RPMI8226 (cell line): ENCODE results near the gene MEIS1.

Experiments used
- DNase-seq: peaks from one replicate; pipeline ENCODE4 v3.0.0-alpha.2; 2015

The MEIS1 gene

DNA sequence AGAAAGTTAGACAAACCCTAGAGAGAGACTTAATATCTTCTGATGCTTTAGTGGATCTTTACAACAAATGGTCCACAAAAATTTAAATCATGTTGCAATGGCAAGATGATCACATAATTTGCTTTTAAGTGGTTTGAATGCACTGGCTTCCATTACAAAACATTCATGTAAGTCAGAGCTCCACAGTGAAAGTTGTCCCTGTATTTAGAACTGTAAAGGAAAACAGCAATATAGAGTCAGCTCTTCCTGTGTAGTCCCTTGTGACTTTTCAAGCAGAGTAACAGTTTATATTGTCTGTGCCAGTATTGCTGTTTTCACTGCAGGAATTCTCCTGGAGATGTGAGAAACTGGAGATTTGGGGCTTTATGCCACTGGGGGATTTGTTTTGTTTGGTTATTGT lies 77.7 kb downstream of the MEIS1 start:
- no peak for DNase-seq

DNA sequence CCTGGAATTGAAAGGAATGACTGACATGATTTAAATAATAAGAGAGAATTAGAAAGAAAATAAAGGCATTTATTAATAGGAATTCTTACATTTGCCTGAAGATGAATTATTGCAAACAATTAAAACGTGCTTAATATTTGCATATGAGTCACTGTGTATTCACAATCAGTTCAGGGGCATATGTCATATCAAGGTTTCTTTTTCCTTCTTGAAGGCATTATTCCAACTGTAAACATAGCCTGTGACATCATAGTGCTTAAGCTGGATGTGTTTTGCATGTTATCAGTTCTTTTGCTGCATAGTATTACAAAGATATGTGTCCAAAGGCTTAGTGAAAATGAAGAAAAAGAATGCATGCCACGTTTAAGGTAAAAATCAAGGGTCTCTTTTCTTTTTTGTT lies 80.8 kb downstream of the MEIS1 start:
- no peak for DNase-seq

DNA sequence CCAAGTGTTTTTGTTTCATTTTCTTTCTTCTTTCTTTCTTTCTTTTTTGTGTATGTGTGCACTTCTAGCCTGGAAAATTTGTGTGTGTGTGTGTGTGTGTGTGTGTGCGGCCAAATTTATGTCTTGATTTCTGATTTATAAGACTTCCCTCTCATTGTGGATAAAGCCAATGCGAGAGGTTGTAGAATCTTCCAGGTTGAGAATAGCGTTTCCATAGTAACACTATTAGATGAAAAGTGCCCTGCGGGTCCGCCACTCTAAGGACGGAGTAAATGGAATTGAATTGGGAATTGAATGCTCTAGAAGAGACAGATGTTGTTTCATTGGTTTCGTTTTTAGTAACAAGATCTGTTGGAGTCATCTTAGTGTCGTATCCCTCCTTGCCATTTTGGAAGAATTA lies 81.6 kb downstream of the MEIS1 start:
- DNase-seq = no peak

DNA sequence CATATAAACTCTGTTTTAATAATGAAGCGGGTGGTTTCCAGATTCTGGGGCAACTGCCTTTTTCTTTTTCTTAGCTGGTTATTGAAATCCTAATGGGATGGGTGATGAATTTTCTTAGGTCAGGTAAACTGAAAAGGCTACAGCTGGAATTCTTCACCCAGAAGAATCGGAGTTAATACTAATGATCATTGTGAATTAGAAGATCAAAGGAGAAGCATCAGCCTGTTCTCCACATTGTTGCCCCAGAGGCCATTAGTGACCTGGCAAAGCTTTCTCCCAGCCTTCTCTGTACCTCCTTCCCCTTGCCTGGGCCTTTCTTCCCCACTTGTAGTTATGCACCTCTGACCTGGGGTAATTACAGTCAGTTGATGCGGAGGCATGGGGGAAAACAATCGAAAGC lies 82.8 kb downstream of the MEIS1 start:
- DNase-seq = no peak

DNA sequence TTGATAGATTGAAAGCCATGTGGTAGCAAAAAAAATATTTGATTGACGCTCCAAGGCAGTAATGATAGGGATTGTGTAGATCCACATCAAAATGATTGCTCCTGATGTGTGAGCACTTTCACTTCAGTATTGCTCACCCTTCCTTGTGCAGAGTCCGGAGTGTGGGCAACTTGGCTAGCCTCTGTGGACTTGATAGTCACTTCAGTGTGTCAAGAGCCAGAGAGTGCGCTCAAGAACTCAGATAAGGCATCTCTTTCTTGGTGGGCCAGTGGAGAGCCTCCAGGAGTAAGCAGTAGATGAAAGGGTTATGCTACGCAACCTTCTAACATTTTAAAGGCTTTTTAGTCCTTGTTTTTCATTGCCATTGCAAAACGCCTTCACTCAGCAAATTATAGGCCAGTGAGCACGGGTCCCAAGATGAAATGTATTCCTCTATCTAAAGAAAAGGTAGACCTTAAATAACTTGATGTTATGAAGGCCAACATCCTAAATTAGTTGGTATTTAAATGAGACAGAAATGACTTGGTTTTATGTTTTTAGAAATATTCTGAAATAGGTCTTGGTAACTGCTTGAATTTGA lies 84.4 kb downstream of the MEIS1 start:
- DNase-seq = no peak

DNA sequence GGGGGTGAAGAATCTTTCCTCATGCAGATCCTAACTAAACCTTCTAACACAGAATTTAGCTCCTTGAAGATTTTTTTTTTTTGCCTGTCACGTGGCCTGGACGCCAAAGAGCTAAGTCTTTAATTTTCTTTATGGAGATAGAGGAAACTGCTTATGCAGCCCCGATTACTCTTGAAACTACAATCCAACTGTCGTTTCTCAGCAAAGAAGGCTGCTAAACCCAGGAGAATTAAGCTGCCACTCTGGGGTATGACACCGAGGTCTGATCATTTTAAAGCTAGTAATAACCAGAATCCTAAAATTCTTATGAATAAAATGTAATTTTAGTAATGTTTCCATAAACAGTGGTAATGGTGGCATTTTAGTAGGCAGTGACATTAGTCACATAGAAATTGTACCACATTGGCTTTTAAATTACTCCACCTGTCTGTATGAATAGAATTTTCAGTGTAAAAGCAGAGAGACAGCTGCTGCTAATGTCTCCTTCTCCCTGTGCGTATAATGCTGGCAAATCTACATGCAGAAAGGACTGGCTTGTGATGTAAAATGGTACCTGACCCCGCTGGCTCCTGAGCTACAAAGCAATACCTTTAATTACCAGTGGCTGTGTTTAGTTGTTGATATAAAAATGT lies 86.5 kb downstream of the MEIS1 start:
- DNase-seq = no peak

DNA sequence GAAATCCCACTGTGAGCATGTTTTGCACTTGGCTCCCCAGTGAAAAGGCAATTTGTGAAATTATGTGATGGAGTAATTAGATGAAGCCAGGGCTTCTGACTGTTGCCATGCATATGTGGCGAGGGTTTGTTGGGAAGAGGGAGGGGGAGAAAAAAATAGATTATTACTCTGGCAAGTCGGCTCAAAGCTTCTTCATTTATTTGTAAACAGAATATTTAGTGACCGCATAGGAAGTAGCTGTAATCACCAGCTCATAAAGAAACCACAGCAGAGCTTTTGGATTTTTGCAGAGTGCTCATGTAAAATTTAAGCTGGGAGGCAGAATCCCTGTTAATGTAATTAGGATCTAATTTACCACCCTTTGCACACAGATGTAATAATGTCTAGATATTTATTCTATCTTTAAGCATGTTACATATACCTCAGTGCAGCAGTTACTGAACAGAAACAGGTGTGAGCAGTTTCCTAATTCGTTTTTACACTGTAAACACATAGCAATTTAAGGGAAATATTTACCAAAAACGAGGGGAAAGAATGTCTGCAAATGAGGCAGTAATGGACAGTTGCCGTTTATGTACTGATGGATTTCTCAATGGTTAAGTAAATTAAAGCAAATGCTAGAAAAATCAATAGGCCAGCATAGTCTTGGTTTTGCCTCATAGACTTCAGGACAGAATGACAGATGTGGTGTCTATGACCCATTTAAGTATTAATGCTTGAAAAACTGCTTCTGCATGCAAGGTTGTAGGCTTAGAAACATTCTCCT lies 87.9 kb downstream of the MEIS1 start:
- DNase-seq = no peak

DNA sequence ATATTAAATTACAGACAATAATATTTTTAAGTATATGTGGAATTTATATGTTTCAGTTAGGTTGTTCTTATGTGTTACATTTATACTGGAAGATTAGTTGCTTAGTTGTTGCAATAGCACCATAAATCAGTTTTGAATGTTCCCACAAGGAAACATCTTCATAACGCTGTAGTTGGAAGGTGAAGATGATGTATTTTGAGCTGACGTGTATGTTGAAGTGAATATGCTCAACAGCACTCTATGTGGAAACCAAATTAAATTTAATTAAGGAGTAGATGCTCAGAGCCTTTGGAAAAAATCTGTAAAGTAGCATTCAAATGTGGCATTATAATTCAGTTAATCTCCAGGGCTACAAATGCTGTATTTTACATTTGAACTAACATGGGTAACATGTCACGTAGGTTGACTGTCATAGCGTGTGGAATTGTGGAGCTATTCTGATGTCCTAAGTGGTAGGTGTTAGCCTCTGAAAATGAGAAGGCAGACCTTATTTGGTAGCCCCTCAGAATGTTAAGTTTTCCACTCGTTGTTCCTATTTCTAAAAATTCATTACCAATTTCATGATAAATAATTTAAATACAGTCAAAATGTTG lies 88.5 kb downstream of the MEIS1 start:
- no peak for DNase-seq

DNA sequence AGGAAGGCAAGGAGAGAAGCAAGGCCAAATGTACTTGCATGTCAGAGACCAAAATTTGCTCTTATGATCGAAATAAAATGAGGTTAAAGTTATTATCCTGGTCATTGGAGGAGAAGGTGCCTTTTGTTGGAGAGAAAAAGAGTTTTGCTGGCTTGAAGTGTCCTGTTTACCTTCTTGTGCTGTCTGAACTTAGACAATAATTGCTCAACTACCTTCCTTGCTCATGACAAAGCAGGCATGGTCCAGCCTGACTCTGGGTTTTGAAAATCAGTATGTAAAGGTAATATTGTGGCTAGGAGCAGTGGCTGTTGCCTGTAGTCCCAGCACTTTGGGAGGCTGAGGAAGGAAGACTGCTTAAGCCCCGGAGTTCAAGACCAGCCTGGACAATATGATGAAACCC lies 89.1 kb downstream of the MEIS1 start:
- DNase-seq = no peak

DNA sequence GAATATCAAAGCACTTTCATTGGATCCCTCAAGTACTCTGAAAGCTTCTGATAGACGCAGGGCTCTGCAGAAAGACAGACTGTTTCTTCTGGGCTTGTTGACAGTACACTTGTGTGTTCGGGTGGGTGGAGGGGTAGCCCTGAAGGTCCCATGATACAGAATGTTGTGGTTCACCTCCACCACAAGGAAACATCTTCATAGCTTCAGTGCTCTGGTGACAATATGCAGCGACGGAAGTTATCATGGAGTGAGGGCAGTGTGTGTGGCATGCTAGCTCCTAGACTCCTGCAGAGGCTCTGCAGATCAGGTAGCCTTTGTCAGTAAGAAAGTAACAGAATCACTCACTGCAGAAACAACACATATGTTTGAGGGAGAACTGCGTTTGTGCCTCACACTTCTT lies 90.7 kb downstream of the MEIS1 start:
- DNase-seq = no peak

DNA sequence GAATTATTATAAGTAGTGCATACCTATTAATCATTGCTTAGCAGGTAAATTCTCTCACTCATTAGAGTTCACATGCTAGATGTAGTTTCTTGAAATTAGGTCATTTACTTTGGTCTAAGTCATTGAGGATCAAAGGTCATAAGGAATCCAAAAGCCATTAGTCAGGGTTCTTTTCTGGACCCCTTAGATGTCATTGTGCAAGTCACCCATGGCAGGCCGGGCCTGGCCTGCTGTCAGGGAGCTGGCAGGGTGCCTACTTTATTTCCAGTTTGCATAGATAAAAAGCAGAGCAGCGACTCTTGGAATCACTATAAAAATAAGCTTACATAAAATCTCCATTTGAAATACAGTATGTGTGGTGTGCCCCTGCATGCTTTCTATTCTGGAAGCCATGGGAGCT lies 91.3 kb downstream of the MEIS1 start:
- no peak for DNase-seq

DNA sequence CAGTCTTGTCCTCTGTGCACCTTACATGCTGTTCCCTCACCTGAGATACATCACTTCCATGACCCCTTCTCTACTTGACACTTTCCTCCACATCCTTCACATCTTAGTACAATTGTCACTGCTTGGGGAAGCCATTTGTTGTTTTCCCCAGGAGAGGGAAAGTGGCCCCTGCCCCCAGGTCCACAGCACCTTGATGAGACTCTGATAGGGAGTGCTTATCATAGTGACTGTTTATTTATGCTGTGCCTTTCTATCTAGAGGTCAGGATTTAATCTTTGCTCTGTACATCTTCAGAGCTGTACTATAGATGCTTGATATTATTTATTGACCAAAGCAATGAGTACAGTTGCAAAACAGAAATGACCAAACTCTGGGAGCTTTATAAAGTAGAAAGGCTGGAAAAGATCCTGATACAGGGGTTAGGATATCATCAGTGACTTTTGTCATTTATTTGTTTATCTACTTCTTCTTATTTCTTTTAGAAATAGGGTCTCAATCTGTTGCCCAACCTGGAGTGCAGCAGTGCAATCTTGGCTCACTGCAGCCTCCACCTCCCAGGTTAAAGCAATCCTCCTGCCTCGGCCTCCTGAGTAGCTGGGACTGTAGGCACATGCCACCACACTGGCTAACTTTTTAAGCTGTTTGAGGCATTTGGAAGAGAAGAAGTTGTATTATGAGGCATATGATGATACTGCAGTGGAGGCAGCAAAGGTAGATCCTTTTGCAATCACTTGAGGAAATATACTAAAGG lies 94.2 kb downstream of the MEIS1 start:
- no peak for DNase-seq

DNA sequence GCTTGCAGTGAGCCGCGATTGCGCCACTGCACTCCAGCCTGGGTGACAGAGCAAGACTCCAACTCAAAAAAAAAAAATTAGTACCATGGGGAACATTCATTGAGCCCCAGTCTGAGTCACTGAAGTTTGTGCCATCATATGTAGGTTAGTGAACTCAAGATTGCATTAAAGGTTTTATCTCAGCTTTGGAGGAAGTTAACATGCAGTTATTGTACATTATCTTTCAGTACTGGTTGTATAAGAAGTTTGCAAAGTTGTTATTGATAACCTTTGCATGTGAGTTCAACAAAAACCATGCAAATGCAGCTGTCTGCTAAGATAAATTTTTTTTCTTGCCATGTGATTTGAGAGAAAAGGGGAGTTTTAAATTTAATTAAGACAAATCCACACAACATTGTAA lies 95.7 kb downstream of the MEIS1 start:
- no peak for DNase-seq

DNA sequence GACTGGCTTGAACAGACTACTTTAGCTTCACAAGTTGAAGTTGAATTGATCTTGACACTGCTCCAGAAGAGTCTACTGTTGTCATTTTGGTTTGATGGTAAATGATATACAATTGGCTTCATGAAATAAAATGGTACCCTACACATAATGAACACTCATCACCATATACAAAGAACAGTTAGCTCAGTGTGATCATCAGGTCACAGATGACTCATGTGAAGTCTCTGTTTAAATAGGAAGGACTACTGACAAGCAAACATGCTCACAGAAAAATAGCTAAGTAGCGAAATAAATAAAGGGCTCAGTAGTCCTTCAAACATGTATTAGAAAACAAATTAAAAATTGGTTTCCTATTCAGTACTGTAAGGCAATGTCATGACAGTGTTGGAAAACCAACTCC lies 96.2 kb downstream of the MEIS1 start:
- no peak for DNase-seq

DNA sequence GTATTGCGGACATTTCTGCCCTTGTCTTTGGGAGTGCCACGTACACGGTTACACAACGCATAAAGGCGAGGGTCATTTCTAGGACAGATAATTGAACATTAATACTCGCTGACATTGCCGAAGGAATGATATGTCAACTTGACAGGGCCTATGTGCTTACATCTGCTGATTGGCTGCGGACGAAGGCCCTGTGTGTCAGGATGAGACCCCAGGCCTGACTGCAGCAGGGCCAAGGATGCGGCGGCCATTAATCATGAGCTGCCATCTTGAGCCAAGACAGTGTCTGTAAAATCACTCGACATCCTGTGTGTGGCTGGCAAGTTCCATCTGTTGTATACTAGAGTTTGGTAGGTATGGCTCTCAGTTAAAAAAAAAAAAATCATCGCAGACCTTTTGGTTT lies 96.6 kb downstream of the MEIS1 start:
- no peak for DNase-seq

DNA sequence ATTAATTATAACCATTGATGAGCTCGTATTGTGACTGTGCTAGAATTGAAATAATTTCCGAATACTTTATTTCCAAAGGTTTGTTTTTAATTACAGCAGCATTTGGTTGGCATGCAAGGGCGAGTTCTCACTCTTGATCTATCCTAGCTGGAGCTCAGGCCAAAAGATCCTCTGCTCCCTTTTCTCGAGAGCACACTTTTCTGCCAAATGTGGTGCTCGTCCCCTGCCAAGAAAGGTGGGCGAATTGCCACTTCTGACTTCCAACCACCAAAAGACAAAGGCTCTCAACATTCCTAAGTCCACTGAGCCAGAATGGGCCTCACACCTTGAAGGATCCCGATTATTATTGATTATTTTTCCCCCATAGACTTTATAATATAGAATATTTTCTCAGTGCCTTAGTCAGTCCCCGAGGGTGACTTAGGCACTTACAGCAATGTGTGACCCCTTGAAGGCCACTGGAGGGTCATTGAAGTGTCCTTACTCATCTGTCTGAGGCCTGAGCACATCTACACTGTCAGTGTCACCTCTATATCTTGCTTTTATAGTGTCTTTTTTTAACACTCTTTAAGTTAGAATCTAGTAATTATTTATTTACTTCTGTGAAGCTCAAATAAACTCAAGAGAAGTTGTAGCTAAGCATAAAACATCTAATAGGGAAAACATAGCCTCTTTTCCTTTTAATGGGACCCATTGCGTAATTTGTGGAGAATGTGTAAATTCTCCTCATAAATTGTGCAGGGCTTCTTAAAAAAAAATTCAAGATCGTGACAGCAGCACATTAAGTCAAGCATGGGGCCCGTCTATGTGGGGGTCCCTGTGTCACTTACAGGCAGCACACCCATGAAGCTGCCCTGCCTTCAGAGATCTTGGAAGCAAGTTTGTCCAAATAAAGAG lies 98.3 kb downstream of the MEIS1 start:
- DNase-seq = no peak

DNA sequence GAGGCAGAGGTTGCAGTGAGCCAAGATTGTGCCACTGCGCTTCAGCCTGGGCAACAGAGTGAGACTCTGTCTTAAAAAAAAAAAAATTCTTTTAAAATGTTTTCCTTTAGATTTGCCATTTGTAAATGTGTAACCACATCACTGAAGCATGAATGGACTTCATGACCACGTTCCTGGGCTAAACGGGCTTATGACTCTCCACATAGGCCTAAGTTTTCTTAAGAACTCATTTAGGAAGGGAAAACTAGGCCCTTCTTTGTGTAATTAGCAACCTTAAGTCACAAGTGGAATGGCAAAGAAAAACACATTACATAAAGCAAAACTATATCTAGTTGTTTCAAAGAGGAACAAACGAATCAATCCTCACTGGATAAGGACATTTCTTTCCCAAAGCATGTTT lies 99.5 kb downstream of the MEIS1 start:
- no peak for DNase-seq

DNA sequence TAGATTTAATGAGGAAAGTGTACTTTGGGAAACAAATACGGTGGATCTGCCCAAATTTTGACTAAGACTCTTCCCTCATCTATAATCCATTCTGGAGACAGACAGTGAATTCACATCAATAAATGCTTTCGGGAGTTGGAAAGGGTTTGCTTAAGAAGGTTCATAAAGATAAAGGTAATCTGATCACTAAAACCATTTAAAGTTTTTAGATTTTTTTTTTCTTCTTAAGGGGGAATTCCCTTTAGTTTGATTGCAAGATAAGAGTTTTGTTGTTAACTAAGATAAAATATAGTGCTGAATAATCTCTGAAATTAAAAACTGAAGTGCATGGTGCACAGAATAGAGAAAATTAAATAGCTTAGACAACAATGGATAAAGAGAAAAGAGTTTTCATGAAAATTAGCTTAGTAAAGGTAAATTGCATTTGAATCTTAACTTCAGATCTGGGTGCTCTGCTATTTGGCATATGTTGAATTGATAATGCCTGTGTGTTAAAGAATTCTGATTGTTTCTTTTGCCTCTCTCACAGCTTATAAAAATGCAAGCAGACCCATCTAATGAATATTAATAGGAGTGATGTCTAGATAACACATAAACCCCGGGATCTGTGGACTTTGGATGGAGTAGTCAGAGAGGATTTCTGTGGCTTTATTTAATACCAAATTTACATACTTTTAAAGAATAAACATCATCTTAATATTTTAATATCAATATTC lies 100.8 kb downstream of the MEIS1 start:
- no peak for DNase-seq

DNA sequence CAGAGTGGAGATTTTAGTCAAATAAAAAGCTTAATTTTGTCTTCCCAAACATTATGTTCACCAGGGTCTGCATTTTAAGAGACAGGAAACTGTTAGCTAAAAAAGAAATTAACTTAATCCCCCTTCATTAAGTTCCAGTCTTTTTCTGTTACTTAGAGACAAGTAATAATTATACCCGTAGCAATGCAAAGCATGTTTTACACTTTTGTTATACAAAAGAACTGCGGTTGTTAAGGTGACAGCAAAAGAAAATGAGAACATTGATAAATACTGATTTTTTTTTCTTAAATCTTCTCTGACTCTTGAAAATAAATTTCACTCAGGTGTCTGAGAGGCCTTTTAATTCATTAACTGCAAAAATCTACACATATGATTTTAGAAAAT lies 101.4 kb downstream of the MEIS1 start:
- no peak for DNase-seq

DNA sequence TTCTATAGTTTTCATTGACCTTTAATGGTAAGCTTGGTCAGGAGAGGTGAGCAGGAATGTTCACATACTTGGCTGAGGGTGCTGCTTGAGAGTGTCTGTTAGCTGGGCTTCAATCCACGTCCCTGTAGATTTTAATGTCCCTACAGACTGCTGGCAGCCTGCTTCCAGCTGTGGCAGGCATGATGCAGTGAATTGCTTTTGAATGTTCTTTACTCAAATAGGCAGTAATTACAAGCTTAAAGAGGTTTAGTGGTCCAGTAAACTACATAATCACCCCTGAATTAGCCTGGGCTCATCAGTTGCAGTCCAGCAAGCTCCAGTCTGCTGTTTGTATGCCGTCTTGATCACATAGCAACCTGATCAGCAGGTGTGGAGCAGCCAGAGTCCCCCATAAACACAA lies 102.1 kb downstream of the MEIS1 start:
- no peak for DNase-seq

DNA sequence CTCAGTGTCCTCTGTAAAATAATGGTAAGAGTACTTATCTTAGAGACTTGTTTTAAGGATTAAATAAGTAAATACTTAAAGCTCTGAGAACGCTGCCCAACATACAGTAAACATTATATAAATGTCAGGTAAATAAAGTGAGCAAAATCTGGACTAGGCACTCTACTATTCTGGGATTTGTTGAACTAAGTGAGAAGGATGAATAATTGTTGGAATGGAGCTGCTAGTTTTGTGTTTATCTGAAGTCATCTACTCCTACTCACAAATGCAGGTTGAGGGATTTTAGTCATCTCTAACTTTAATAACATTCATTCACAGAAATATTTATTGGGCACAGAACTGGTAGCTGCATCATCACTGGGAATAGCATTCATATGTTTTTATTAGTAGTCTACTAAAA lies 103.4 kb downstream of the MEIS1 start:
- no peak for DNase-seq

DNA sequence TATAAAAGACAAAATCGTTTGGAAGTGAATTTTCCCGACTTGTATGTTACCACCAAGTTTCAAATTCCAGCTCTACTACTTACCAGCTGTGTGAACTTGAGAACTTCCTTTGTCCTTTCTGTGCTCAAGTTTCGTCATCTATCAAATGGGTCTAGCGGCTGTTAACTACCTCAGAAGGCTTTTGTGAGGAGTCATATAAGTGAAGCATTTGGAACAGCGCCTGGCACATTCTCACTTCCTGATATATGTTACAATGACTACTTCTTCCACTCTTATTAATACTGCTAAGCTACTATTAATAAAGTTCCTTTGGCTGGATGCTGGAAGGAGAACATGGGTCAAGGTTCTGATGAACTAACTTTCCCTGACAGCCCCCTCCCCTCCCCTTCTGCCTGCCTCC lies 104.5 kb downstream of the MEIS1 start:
- peak; percentile 19 for DNase-seq
